GM18519 (cell line): ENCODE measurements around the gene DGUOK.

Source experiments
- ATAC-seq: cut with Tn5 transposase; IDR thresholded peaks from one replicate; pipeline ENCODE4 v1.9.1; 2021; ENCODE audit warnings: mild to moderate bottlenecking, moderate library complexity; ENCODE audit not compliant: unreplicated experiment, low FRiP score

DGUOK gene

DNA sequence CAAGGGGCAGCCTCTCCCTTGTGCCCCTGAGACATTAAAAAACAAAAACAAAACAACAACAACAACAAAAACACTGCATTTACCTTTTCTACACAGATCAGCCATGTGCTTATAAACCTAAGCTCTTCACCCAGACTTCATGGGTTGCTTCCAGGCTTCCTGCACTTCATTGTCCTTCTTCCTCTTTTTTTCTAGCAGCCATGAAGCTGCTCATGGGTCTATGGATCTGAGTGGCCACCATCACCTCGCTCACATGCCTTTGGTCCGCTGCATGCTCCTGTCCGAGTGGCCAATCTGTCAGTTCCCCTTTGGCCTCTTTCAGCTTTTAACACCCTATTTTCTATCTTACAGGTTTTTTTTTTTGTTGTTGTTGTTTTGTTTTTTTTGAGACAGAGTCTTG lies 49.1 kb downstream of the DGUOK start:
- no peak for ATAC-seq

GRCh38 chr2:73976803-73977202 lies 50.1 kb downstream of the DGUOK start:
- ATAC-seq: no peak

DNA sequence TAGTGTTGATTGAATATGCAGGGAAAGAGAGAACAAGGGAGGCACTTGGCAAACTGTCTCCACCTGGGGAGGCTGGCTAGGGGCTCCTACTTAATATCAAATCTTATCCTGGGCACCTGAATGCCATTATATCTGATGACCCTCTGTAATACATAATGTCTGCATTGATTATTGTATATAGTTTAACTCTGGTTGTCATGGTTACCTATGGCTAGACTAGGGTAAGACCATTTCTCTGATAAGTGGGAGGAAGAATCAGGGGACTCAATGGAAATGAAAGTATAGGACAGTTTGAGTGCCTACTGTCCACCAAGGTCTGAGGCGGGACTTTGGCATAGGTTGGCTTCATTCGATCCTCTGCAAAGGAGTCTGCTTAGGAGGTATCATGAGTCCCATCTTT lies 50.8 kb downstream of the DGUOK start:
- ATAC-seq: no peak

- ATAC-seq: no peak
These were observed 52.3 kb downstream of the DGUOK start for GRCh38 chr2:73979021-73979420.

GRCh38 chr2:73979686-73980085 lies 53.0 kb downstream of the DGUOK start:
- ATAC-seq: no peak

- ATAC-seq: no peak
These were observed 53.9 kb downstream of the DGUOK start for GRCh38 chr2:73980566-73980965.

- no peak for ATAC-seq
These were observed 54.7 kb downstream of the DGUOK start for GRCh38 chr2:73981081-73982001.

DNA sequence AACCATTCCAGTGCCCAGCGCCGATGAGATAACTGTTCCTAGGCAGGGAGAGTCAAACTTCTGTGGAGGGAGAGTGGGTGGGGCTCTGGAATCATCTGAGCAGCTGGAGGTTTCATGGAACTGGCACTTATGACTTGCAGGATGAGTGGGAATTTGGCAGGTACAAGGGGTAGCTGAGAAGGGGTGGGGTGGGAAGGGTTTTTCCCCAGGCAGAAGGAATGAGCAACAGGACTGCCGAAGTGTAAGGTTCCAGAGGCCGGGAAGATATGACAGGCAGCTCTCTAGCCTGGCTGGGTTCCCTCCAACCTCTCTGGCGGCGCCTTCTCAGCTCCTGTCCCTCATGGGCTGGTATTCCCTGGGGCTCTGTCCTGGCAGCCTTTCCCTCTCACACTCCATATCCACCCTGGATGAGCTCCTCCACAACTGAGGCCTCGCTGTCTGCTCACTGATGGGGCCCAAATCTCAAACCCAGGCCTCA lies 55.5 kb downstream of the DGUOK start:
- no peak for ATAC-seq

- ATAC-seq: no peak
These were observed 56.9 kb downstream of the DGUOK start for GRCh38 chr2:73983322-73984202.

- peak; percentile 34 for ATAC-seq
These were observed 57.7 kb downstream of the DGUOK start, which contains the start of gene TET3 for GRCh38 chr2:73984203-73984921. TET3 (plus strand) TSS chr2:73984910; CDS start chr2:73986404, 1,494 bp downstream.

DNA sequence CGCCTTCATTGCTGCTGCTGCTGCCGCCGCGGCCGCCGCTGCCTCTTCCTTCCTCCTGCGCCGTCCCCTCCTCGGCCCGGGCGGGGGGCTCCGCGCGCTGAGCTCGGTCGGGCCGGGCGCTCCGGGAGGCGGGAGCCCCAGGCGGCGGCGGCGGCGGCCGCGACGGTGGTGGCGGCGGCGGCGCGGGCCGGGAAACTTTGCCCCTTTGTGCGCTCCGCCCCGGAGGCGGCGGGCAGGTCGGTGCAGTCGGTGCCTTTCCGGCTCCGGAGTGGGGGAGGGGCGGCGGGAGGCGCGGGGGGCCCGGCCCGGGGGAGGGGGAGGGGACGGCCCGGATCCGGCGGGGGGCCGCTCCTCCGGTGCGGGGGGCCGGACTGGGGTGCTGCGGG lies 58.2 kb downstream of the DGUOK start:
- ATAC-seq: peak; percentile 3

- no peak for ATAC-seq
These were observed 58.8 kb downstream of the DGUOK start for GRCh38 chr2:73985308-73986084.

- ATAC-seq: no peak
These were observed 59.5 kb downstream of the DGUOK start for GRCh38 chr2:73986085-73986681.

GRCh38 chr2:73987109-73987947 lies 60.6 kb downstream of the DGUOK start:
- no peak for ATAC-seq

DNA sequence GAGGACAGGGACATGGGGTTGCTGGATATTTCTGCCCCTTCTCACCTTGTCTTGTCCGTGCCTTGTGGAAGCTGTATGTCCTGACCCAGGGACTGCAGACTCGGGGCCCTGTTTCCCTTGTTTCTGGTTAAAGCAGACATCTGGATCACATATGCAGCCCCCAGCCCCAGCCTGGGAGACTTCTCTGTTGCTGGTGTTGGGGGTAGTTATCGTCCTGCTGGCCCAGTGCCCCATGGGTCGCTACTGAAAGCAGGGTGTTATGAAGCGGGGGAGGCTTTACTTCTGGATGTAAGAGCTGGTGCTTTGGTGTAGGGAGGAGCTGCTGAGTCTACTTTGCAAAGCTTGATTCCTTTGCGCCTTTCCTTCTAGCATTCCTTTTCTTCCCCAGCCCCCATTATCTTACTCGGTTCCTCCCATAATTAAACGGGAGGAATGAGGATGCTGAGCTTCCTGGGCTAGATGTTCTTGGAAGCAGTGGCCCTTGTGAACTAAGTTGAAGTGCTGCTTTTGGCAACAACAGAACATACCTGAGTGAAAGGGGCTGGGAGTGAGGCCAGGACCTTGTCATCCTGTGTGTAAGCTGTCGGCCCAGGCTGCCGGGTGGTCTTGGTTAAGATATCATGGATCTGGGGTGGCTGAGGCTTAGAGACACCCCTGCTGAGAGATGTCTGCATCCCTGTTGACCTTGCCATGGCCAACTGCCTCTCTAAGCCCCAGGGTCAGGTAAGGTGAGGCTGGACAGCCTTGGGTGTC lies 61.4 kb downstream of the DGUOK start:
- no peak for ATAC-seq

GRCh38 chr2:73989972-73990371 lies 63.3 kb downstream of the DGUOK start:
- ATAC-seq: no peak

DNA sequence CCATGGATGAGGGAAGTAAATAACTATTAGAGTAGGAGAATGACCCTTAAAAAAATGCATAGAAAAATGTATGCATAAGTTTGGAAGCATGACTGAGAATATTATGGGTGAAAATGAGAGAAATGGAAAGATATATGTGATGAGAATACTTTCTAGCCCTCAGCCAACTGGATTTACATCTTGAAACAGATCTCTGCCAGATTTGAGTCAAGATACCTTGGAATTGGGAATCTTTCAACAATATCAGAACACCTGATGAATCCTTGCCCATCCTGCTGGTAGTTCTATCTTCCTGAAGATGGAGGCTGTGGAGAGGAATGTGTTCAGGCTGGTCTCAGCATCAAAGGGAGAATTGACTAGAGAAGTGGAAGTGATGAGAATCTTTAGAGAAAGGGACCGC lies 63.9 kb downstream of the DGUOK start:
- ATAC-seq: no peak

DNA sequence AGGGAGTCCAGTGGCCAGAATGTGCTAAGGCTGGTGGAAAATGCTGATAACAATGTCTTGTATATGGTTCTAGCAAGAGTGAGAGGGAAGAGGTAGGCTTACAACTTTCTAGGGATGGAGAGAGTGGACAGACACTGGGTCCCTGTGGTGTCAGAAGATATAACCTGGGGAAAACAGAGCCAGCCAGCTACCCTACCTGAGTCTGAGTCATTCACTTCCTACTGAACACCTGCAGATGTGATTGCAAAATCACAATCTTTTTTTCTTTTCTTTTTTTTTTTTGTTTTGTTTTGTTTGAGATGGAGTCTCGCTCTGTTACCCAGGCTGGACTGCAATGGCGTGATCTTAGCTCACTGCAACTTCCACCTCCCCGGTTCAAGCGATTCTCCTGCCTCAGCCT lies 65.4 kb downstream of the DGUOK start:
- no peak for ATAC-seq
